Osteocyte (in vitro differentiated cells): Measurements from ENCODE around the gene RNU7-1. TPM values are rescaled to one million over a fixed set of nuclear protein-coding genes. Genes with fewer than 3 reads are reported as not detected.

ENCODE experiments used
- DNase-seq: peaks from one replicate; pipeline ENCODE4 v3.0.0; 2021; ENCODE audit warnings: mixed read lengths; ENCODE audit not compliant: unreplicated experiment; ENCODE audit errors: extremely low spot score
- H3K27ac Mint-ChIP-seq: one replicate; pipeline ENCODE4 v1.8.0; 2021; ENCODE audit warnings: mild to moderate bottlenecking, mixed read lengths; ENCODE audit not compliant: unreplicated experiment
- H3K27me3 Mint-ChIP-seq: one replicate; pipeline ENCODE4 v1.8.0; 2021; ENCODE audit warnings: mixed read lengths; ENCODE audit not compliant: unreplicated experiment
- H3K36me3 Mint-ChIP-seq: one replicate; pipeline ENCODE4 v1.8.0; 2021; ENCODE audit warnings: mixed read lengths; ENCODE audit not compliant: unreplicated experiment
- H3K4me1 Mint-ChIP-seq: one replicate; pipeline ENCODE4 v1.8.0; 2021; ENCODE audit warnings: mixed read lengths; ENCODE audit not compliant: unreplicated experiment
- H3K4me3 Mint-ChIP-seq: one replicate; pipeline ENCODE4 v1.8.0; 2021; ENCODE audit warnings: mild to moderate bottlenecking, moderate library complexity, mixed read lengths; ENCODE audit not compliant: unreplicated experiment
- H3K9me3 Mint-ChIP-seq: one replicate; pipeline ENCODE4 v1.8.0; 2021; ENCODE audit warnings: mixed read lengths; ENCODE audit not compliant: unreplicated experiment
- total RNA-seq: library from RNA; stranded (reverse); gene quantifications from 2 replicates; pipeline ENCODE4 v1.2.1, GENCODE V29; 2021
- TF ChIP-seq, protein P1 (sequence below): fragments of 200-600 bp; sonication (generic); IDR thresholded peaks from 2 replicates; pipeline ENCODE4 v1.5.0; 2021; ENCODE audit warnings: antibody characterized with exemption, mild to moderate bottlenecking, moderate library complexity

RNU7-1 gene
- total RNA-seq, 1 donor from 2014 or later: not detected

DNA sequence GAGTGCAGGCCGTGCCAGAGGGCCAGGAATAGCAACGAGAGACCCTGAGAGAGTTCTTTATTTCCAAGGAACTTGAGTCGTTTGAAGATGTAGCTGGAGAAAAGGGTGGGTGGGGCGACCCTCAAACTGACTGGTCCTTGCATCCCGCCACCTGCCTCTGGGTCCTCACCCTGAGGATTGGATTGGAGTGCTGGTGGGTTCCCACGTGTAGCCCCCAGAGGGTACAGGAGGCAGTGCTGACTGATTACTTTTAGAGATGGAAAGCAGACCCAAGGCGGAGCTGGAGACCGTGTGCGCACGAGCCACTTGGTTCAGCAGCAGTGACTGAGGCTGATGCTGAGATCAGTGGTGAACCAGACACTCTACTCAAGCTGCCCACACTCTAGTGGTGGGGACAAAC, 34.0 kb downstream of the RNU7-1 start:
- DNase-seq: no peak
- TF ChIP-seq, protein P1, sequence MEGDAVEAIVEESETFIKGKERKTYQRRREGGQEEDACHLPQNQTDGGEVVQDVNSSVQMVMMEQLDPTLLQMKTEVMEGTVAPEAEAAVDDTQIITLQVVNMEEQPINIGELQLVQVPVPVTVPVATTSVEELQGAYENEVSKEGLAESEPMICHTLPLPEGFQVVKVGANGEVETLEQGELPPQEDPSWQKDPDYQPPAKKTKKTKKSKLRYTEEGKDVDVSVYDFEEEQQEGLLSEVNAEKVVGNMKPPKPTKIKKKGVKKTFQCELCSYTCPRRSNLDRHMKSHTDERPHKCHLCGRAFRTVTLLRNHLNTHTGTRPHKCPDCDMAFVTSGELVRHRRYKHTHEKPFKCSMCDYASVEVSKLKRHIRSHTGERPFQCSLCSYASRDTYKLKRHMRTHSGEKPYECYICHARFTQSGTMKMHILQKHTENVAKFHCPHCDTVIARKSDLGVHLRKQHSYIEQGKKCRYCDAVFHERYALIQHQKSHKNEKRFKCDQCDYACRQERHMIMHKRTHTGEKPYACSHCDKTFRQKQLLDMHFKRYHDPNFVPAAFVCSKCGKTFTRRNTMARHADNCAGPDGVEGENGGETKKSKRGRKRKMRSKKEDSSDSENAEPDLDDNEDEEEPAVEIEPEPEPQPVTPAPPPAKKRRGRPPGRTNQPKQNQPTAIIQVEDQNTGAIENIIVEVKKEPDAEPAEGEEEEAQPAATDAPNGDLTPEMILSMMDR: no peak
- Mint-ChIP-seq H3K27ac (no peak overlapping the region), H3K4me3 (no peak overlapping the region), H3K36me3 (peaks cover 32% of the 10 kb centered on the region), H3K4me1 (peaks cover 3% of the 10 kb centered on the region), H3K27me3 (no peaks in the 10 kb centered on the region), H3K9me3 (no peaks in the 10 kb centered on the region)

DNA sequence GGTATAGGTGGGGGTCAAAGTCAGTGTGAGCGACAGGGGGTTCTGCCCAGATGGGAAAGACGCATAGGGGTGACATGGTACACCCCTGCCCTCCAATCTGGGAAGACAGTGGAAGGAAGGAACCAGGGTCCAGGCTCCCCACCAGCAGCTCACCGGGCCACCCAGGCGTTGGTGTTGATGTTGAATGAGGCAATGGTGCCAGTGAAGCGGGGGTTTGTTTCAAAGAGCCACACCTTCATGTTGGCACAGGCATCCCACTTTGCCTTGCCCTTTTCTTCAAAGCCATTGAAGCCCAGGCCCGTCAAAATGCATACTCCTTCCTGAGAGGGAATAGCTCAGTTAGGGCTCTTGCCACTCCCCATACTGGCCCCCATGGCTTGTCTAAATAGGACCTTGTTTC, 34.6 kb downstream of the RNU7-1 start:
- no peak for DNase-seq
- Mint-ChIP-seq H3K27ac (no peak overlapping the region), H3K36me3 (peaks cover 34% of the 10 kb centered on the region), H3K4me1 (peaks cover 2% of the 10 kb centered on the region), H3K4me3 (no peak overlapping the region), H3K9me3 (no peaks in the 10 kb centered on the region), H3K27me3 (no peaks in the 10 kb centered on the region)
- TF ChIP-seq, protein P1: no peak

DNA sequence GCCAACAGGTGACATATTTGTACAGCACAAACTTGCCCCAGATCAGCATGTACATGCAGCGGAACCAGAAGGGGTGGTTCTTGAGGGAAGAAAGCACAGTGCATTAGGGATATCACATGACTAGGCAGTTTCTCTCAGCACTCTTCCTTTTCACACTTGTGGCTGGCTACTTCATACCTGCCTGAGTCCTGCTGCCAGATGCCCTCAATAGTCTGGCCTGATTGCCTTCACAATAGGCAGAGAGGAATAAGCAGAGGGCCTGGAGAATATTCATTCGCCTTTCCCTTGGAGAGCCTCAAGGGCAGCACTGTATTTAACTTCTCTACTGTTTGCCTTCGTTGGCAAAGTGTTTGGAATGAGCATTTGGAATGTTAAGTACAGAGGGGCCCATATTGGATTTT, 35.0 kb downstream of the RNU7-1 start:
- Mint-ChIP-seq H3K9me3 (no peaks in the 10 kb centered on the region), H3K27me3 (no peaks in the 10 kb centered on the region), H3K27ac (no peak overlapping the region), H3K4me1 (peaks cover 2% of the 10 kb centered on the region), H3K4me3 (no peak overlapping the region), H3K36me3 (peaks cover 36% of the 10 kb centered on the region)
- no peak for DNase-seq
- TF ChIP-seq, protein P1: no peak

GRCh38 chr12:6979021-6979420, 35.4 kb downstream of the RNU7-1 start:
- DNase-seq: no peak
- no peaks in the 10 kb centered on the region for H3K4me1 Mint-ChIP-seq
- no peak overlapping the region for H3K4me3 Mint-ChIP-seq
- no peaks in the 10 kb centered on the region for H3K9me3 Mint-ChIP-seq
- no peaks in the 10 kb centered on the region for H3K27me3 Mint-ChIP-seq
- H3K36me3 Mint-ChIP-seq: peaks cover 36% of the 10 kb centered on the region
- TF ChIP-seq, protein P1: no peak
- no peak overlapping the region for H3K27ac Mint-ChIP-seq

DNA sequence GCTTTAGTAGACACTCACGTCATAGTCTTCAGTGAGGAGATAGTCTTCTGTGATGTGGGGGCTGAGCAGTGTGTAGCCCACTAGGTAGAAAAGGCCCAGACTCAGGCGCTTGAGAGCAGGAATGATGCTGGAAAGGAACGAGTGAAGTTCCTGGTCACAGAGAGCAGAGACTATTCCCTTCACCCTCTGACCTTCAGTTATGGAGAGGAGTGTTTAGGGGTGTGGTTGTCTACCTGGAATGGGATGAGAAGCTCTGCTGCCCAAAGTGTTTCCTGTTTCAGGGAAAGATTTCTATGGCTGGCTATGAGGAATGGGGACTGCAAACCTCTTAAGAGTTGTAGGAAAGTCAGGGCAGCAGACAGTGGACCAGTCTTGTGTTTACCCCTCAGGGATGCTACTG, 35.8 kb downstream of the RNU7-1 start:
- TF ChIP-seq, protein P1: no peak
- H3K4me3 Mint-ChIP-seq: no peak overlapping the region
- no peaks in the 10 kb centered on the region for H3K4me1 Mint-ChIP-seq
- no peak for DNase-seq
- no peak overlapping the region for H3K27ac Mint-ChIP-seq
- H3K9me3 Mint-ChIP-seq: no peaks in the 10 kb centered on the region
- H3K27me3 Mint-ChIP-seq: no peaks in the 10 kb centered on the region
- H3K36me3 Mint-ChIP-seq: peaks cover 36% of the 10 kb centered on the region
